Measurements from ENCODE around the gene IZUMO4.
"Not testable (repeated sequence)": the region's sequence is repeated elsewhere in the genome, so short reads cannot be mapped to it uniquely, and the experiment has no call there.

IZUMO4 gene

GRCh38 chr19:2129022-2129421 is 32.3 kb downstream of the IZUMO4 start:
- no peak for DNase-seq

GRCh38 chr19:2129486-2129885 is 32.8 kb downstream of the IZUMO4 start:
- no peak for DNase-seq

- no peak for DNase-seq
Measured at GRCh38 chr19:2129892-2130770, 33.4 kb downstream of the IZUMO4 start.

DNA sequence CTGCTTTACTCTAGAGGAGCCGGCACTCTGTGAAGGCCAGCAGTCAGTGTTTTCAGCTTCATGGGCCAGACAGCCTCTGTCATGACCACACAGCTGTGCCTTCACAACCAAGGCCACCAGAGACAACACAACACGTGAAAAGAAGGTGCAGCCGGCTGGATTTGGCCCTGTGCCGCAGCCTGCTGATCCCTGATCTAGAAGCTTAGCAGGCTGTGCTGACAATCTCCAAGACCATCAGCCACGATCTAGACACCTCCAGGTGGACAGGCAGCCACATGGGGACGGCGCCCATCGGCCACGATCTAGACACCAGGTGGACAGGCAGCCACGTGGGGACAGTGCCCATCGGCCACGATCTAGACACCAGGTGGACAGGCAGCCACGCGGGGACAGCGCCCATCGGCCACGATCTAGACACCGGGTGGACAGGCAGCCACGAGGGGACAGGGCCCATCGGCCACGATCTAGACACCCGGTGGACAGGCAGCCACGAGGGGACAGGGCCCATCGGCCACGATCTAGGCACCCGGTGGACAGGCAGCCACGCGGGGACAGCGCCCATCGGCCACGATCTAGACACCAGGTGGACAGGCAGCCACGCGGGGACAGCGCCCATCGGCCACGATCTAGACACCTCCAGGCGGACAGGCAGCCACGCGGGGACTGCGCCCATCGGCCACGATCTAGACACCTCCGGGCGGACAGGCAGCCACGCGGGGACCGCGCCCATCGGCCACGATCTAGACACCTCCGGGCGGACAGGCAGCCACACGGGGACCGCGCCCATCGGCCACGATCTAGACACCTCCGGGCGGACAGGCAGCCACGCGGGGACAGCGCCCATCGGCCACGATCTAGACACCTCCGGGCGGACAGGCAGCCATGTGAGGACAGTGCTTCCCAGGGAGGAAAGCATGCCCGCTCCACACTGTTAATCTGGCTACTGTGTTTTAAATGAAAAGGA is 34.6 kb downstream of the IZUMO4 start:
- DNase-seq = not testable (repeated sequence)

GRCh38 chr19:2132191-2132590 is 35.5 kb downstream of the IZUMO4 start:
- no peak for DNase-seq

DNA sequence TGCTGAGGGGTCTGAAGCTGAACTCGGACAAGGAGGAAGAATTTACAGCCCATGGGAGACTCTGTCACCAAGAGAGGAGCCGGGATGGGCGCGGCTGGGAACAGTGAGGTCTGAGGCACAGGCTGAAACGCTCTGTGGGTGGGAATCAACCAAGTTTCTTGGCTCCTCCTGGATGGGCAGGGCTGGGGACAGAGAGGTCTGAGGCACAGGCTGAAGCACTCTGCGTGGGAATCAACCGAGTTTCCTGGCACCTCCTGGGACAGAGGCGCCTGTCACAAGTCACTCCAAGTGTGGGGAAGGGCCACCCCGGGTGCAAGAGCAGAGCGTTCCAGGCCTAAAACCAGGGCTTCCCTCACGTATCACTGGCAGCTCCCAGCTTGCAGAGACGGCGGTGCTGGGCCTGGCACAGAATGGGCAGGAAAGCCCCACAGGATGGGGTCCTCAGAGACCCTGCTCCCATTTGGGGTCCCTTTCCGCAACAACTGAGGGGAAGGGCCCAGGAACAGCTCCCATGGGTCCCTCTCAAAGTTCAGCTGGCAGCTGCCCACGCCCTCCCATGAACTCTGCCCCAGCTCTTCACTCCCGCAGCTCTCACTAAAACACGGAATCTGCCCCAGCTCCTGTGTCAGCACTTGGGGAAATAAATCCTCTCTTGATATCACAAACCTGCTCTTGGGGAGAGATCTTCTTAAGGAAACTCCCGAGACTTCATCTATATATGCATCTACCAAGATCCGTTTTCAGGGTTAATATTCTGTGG is 36.2 kb downstream of the IZUMO4 start:
- DNase-seq = no peak

DNA sequence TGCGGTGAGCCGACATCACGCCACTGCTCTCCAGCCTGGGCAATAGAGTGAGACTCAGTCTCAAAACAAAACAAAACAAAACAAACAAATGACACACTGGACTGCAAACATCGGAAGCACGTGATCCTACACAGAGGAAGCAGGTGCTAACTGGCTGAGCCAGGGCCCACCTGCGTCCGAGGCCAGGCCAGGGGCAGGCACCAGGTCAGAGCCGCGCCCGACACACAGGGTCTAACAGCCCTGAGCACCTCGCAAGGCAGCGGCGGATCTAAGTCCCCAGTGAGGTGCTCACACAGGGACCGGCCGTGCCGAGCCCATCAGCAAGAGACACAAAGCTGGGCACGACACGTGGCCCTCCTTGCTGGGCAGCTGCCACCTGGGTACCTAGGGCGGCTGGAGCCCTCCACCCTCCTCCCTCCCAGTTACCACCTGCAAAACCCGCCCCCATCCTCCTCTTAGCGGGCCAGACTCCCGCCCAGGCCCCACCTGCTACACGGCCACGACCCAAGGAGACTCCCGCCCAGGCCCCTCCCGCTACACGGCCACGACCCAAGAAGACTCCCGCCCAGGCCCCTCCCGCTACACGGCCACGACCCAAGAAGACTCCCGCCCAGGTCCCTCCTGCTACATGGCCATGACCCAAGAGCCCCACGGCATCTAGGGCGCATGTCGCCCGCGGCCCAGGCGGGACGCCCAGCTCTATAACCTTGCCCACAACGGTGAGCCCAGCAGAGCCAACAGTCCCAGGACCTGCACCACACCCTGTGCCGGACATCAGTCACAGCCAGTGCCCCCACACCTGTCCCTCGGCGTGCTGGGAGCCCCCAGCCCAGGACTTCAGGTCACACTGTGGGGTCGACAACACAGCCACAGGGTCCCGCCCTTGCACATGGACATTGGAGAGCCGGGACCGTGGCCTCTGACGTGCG is 39.0 kb downstream of the IZUMO4 start:
- DNase-seq = no peak

- DNase-seq = no peak
Measured at GRCh38 chr19:2136796-2137195, 40.1 kb downstream of the IZUMO4 start.

DNA sequence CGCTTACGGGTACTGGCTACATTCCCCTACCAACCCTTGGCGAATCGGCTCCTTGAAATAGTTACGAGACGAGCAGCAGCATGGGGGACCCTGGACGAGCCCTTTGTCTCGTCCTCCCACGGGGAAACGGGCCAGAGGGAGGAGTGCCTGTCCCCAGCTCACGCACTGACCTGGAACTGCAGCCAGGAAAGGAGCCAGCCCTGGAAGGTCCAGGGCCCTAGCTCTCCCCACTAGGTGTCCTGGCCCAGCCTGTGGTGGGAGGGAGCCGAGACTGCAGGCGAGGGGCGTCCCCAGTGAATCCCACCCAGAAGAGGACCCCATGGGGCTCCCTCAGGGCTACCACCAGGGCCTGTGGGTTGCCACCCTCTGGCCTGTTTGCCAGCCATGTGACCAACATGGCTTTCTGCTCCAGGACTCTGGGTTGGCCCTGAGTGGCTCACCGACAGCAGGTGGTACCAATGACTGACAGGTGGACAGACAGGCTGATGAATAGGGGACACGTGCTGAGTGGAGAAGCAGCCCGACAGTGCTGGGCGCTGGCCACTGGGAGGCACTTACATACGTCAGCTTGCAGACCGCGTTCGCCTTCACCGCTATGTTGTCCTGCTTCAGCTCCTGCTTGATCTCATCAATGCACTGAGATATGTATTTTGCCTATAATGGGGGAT is 41.5 kb downstream of the IZUMO4 start:
- DNase-seq = no peak

DNA sequence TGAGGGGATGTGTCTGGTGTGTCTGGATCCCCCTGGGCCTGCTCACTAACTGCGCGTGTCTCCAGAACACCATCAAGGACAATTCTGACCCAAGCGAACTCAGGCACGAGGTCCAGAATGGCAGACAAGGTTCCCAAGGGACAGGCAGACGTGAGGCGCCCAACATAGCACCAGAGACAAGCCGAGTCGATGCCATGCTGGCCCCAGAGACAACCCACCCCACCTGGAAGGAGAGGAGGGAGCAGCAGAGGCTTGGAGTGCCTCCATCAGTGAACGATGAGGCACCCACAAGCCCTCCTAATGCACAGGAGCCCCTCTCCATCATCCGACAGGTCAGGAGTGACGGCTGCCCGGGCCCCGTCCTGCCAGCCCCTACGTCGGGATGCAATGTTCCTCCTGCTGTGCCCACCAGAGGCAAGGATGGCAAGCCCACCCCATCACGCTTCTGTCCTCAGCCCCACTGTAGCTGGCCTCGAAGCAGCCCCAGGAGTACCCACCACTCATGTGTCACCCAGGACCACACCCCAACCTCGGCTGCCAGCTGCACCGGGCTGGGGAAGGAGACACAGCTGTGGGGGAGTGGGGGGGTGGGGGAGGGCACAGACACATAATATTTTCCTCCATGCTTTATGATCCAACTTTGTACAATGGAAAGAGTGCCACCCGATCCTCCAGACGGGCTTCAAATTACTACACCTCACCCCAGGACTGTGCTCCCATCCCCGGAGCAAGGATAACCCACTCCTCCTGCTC is 42.8 kb downstream of the IZUMO4 start:
- no peak for DNase-seq

DNA sequence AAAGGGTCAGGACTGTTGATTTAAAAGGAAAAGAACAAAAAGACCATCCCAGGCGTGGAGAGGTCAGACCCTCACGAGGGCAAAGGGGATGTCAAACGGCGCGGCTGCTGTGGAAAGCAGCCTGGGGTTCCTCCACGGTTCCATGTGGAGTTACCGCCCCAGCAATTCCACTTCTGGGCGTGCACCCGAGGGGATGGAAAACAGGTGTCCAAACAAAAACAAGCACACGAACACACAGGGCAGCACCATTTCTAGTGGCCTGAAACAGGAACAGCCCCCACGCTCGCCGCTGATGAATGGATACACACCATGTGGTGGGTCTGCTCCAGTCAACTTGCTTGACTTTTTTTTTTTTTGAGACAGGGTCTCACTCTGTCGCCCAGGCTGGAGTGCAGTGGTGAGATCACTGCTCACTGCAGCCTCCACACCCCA is 43.4 kb downstream of the IZUMO4 start:
- no peak for DNase-seq

DNA sequence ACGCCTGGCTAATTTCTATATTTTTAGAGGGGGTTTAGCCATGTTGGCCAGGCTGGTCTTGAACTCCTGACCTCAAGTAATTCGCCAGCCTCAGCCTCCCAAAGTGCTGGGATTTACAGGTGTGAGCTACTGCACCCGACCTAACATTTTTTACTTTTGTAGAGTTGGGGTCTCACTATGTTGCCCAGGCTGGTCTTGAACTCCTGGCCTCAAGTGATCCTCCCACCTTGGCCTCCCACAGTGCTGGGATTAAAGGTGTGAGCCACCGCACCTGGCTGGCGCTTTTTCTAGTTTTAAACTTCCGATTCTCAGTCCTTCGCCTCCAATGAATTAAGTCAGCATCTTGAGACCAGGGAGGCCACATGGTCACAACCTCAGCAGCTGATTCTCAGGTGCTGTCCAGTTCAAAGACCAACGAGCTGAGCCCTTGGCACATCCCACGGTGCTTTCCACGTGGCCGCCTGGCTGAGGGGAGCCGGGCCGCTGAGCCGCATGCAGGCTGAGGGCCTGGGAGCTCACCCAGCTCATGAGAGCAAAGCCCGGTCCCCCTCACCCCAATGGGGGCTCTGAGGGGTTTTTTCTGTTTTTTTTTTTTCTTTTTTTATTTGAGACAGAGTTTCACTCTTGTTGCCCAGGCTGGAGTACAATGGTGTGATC is 45.6 kb downstream of the IZUMO4 start:
- DNase-seq = no peak

DNA sequence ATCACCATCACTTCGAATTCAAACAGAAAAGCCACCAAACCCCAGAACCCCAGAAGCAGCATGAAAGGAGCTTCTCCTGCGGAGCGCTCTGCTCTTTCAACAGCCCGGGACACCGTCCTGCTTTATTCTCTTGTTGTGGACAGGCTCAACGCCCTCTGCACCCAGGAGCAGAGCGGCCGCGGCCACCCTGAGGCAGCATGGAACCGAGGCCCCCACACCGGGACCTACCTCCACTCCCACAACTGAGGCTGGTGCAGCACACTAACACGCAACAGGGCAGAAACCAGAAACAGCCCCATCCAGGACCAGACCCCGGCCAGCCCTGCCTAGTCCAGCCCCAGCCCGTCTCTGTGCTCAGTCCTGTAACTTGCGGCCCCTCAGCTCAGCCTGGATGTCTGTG is 47.5 kb downstream of the IZUMO4 start:
- no peak for DNase-seq

GRCh38 chr19:2145831-2146241 is 49.1 kb downstream of the IZUMO4 start:
- DNase-seq = no peak

- DNase-seq = no peak
Measured at GRCh38 chr19:2148482-2149135, 51.9 kb downstream of the IZUMO4 start.
